ENCODE measurements around the gene APCDD1L.

DNA sequence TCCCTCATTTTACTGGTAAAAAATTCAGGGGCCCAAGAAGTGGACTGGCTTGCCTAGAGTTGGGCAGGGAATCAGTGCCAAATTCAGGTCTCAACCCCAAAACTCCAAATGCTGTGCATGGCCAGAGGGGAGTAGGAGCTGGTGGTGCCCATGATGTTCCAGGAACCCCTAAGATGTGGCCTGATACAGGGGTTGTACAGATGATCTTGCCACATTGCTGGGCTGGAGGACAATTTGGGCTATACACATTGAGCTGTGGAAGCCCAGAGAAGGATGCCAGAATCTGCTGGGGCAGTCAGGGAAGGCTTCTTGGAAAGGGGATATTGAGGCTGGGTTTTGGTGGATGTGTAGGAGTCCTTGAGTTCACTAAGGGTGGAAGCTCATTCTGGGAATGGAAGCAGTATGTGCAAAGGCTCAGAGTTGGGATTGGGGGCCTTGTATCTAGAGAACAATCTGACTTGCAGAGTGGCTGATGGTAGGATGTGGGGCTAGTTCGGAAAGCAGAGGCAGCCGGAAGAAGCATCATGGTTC lies 38.0 kb upstream of the APCDD1L start:
- no peak for TF ChIP-seq POLR2AphosphoS5 (IDR thresholded peaks at IDR 0.05)
- TF ChIP-seq, protein P1, sequence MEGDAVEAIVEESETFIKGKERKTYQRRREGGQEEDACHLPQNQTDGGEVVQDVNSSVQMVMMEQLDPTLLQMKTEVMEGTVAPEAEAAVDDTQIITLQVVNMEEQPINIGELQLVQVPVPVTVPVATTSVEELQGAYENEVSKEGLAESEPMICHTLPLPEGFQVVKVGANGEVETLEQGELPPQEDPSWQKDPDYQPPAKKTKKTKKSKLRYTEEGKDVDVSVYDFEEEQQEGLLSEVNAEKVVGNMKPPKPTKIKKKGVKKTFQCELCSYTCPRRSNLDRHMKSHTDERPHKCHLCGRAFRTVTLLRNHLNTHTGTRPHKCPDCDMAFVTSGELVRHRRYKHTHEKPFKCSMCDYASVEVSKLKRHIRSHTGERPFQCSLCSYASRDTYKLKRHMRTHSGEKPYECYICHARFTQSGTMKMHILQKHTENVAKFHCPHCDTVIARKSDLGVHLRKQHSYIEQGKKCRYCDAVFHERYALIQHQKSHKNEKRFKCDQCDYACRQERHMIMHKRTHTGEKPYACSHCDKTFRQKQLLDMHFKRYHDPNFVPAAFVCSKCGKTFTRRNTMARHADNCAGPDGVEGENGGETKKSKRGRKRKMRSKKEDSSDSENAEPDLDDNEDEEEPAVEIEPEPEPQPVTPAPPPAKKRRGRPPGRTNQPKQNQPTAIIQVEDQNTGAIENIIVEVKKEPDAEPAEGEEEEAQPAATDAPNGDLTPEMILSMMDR (IDR thresholded peaks at IDR 0.05), result no peak

Data from suprapubic skin (tissue), 3 donors.